Small intestine (tissue), 7 donors: ENCODE results near the gene PTPRE. TPM values are rescaled to one million over a fixed set of nuclear protein-coding genes. Genes with fewer than 3 reads are reported as not detected.
A peak's percentile ranks its signal among the peaks of the same experiment; 100 is the strongest.

Experiments
- DNase-seq, 2 donors: peaks; one replicate each; pipeline versions ENCODE4 v3.0.0 to v3.0.0-alpha.2; 2013
- FAIRE-seq: peaks from 2 replicates; lab custom pipeline; 2012; peaks lifted over from hg19 to GRCh38; lab: Jason Lieb, UNC
- H3K27ac ChIP-seq, 3 donors: one replicate each; pipeline ENCODE4 v1.5.1; 2013; ENCODE audit warnings: low read length in 2 of 3, mild to moderate bottlenecking in 2 of 3, control low read depth in 1 of 3, inconsistent platforms in 1 of 3, low read depth in 1 of 3, moderate library complexity in 1 of 3
- H3K27me3 ChIP-seq, 3 donors: one replicate each; pipeline ENCODE4 v1.6.1; 2013; ENCODE audit warnings: low read length in 3 of 3, inconsistent platforms in 1 of 3; ENCODE audit not compliant: control insufficient read depth in 3 of 3, insufficient read depth in 3 of 3
- H3K36me3 ChIP-seq, 3 donors: one replicate each; pipeline ENCODE4 v1.6.1; 2013; ENCODE audit warnings: low read length in 3 of 3, inconsistent platforms in 1 of 3, low read depth in 1 of 3, mild to moderate bottlenecking in 1 of 3, moderate library complexity in 1 of 3; ENCODE audit not compliant: control insufficient read depth in 3 of 3, insufficient read depth in 2 of 3
- H3K4me1 ChIP-seq, 3 donors: one replicate each; pipeline ENCODE4 v1.6.1; 2013; ENCODE audit warnings: low read length in 2 of 3, inconsistent platforms in 1 of 3, low read depth in 1 of 3, mild to moderate bottlenecking in 1 of 3, moderate library complexity in 1 of 3; ENCODE audit not compliant: control insufficient read depth in 3 of 3, insufficient read depth in 2 of 3
- H3K4me3 ChIP-seq, 3 donors: one replicate each; pipeline ENCODE4 v1.5.1; 2013; ENCODE audit warnings: low read length in 3 of 3, control low read depth in 1 of 3, inconsistent platforms in 1 of 3, low read depth in 1 of 3, mild to moderate bottlenecking in 1 of 3, moderate library complexity in 1 of 3
- H3K9me3 ChIP-seq, 2 donors: one replicate each; pipeline ENCODE4 v1.6.1; 2013; ENCODE audit warnings: low read depth in 1 of 2, low read length in 1 of 2; ENCODE audit not compliant: control insufficient read depth in 2 of 2, insufficient read depth in 1 of 2
- WGBS, 3 donors: extraction: QIAGEN DNeasy Blood & Tissue Kit; methylation state at CpG; one replicate each; pipeline ENCODE4 v1.1.7; 2013; 5-methylcytosine and 5-hydroxymethylcytosine counted together
- polyA plus RNA-seq, 4 donors: library from polyadenylated mRNA; stranded (reverse) in 3 of 4; unstranded in 1 of 4; fragments of 200-250 nt in 3 of 4; fragments of 120-200 nt in 1 of 4; gene quantifications; one replicate each; pipeline versions ENCODE4 v1.2.1 to v1.2.3, GENCODE V29; 2013
- donor health status: healthy with polysubstance abuse.
- donor health status: control.
- donor health status: control.
- donor health status: Bipolar disorder and iron deficiency.
- donor health status: healthy.

PTPRE gene
- polyA plus RNA-seq, 4 donors: 2.7 to 21.0 (median 6.2) TPM

- 1 to 6% (median 3%) methylated on average over 47 to 65 of the region's 65 CpGs for WGBS, 3 donors
- FAIRE-seq: no peak
- DNase-seq: peak in 1 of 2 donors; percentile 76
Observed at GRCh38 chr10:127907411-127908105, 655 bp downstream of the PTPRE start.

GRCh38 chr10:127908106-127908958 is 1.4 kb downstream of the PTPRE start:
- DNase-seq (no peak), FAIRE-seq (no peak)
- H3K9me3 ChIP-seq: peaks cover 0 to 4% of the 10 kb centered on the region in 2 donors
- 61 to 65% (median 63%) methylated on average over 13 of the region's 13 CpGs for WGBS, 3 donors
- peak overlapping the region in 1 of 3 donors; percentile 86 for H3K27ac ChIP-seq
- no peaks in the 10 kb centered on the region for H3K27me3 ChIP-seq
- H3K36me3 ChIP-seq: peaks cover 0 to 5% (median 0%) of the 10 kb centered on the region in 3 donors
- peak overlapping the region in 2 of 3 donors; percentile 46 to 88 for H3K4me3 ChIP-seq
- peaks cover 8 to 36% (median 14%) of the 10 kb centered on the region in 3 donors for H3K4me1 ChIP-seq

More at GRCh38 chr10:127907411-127908105, 655 bp downstream of the PTPRE start:
- Histone ChIP-seq H3K4me3 (peak overlapping the region; percentile 46 to 88 (median 61)), H3K4me1 (peaks cover 8 to 36% (median 14%) of the 10 kb centered on the region in 3 donors), H3K27ac (peak overlapping the region in 2 of 3 donors; percentile 86 to 91), H3K27me3 (no peaks in the 10 kb centered on the region), H3K36me3 (peaks cover 0 to 5% (median 0%) of the 10 kb centered on the region in 3 donors), H3K9me3 (peaks cover 0 to 5% of the 10 kb centered on the region in 2 donors)

- no peak for FAIRE-seq
- 87 to 91% (median 87%) methylated on average over 8 of the region's 8 CpGs for WGBS, 3 donors
Observed at GRCh38 chr10:127908959-127909267, 2.0 kb downstream of the PTPRE start.

GRCh38 chr10:127909716-127910463 is 3.0 kb downstream of the PTPRE start:
- peak overlapping the region in 1 of 3 donors; percentile 83 for H3K27ac ChIP-seq
- FAIRE-seq (no peak), DNase-seq (no peak)
- peaks cover 5 to 33% (median 10%) of the 10 kb centered on the region in 3 donors for H3K4me1 ChIP-seq
- 81 to 86% (median 83%) methylated on average over 7 of the region's 7 CpGs for WGBS, 3 donors
- H3K27me3 ChIP-seq: no peaks in the 10 kb centered on the region
- H3K9me3 ChIP-seq: no peaks in the 10 kb centered on the region
- peaks cover 0 to 9% (median 0%) of the 10 kb centered on the region in 3 donors for H3K36me3 ChIP-seq
- H3K4me3 ChIP-seq: no peak overlapping the region

More at GRCh38 chr10:127908959-127909267, 2.0 kb downstream of the PTPRE start:
- no peaks in the 10 kb centered on the region for H3K27me3 ChIP-seq
- no peak overlapping the region for H3K4me3 ChIP-seq
- H3K36me3 ChIP-seq: peaks cover 0 to 9% (median 0%) of the 10 kb centered on the region in 3 donors
- peaks cover 8 to 36% (median 10%) of the 10 kb centered on the region in 3 donors for H3K4me1 ChIP-seq
- no peak for DNase-seq
- peak overlapping the region in 1 of 3 donors; percentile 83 for H3K27ac ChIP-seq
- H3K9me3 ChIP-seq: no peaks in the 10 kb centered on the region

GRCh38 chr10:127910464-127910770 is 3.5 kb downstream of the PTPRE start:
- Histone ChIP-seq H3K36me3 (peaks cover 0 to 9% (median 0%) of the 10 kb centered on the region in 3 donors), H3K27me3 (no peaks in the 10 kb centered on the region), H3K4me3 (no peak overlapping the region), H3K27ac (peak overlapping the region in 1 of 3 donors; percentile 55), H3K4me1 (peaks cover 5 to 28% (median 10%) of the 10 kb centered on the region in 3 donors), H3K9me3 (no peaks in the 10 kb centered on the region)
- DNase-seq (peak; percentile 53 to 72), FAIRE-seq (no peak)
- 81 to 92% (median 90%) methylated on average over 2 of the region's 2 CpGs for WGBS, 3 donors

- 74 to 84% (median 83%) methylated on average over 10 of the region's 10 CpGs for WGBS, 3 donors
- no peaks in the 10 kb centered on the region for H3K9me3 ChIP-seq
Observed at GRCh38 chr10:127911218-127911866, 4.4 kb downstream of the PTPRE start.

DNA sequence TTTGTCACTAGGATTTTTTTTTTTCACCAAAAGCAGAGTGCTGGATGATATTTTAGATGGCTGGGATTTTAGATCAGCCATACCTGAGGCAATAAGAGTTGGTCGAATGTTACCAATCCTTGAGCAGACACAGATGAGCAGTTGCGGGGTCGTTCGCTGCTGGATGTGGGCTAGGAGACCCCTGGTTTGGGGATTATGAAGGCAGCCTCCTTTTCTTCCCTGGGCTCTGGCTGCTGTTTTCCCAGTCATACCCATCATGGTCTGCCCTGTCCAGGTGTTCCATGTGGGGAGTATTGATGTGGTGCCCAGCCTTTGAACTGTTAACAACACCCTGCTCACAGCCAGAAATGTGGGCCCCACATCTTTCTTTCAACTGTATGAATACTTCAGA is 5.0 kb downstream of the PTPRE start:
- H3K9me3 ChIP-seq: no peaks in the 10 kb centered on the region
- peaks cover 0 to 9% (median 0%) of the 10 kb centered on the region in 3 donors for H3K36me3 ChIP-seq
- H3K4me3 ChIP-seq: no peak overlapping the region
- DNase-seq: no peak
- 91 to 93% (median 92%) methylated on average over 4 of the region's 4 CpGs for WGBS, 3 donors
- no peak for FAIRE-seq
- no peaks in the 10 kb centered on the region for H3K27me3 ChIP-seq
- peak overlapping the region in 1 of 3 donors; percentile 50 for H3K27ac ChIP-seq
- peaks cover 3 to 14% (median 10%) of the 10 kb centered on the region in 3 donors for H3K4me1 ChIP-seq

More at GRCh38 chr10:127911218-127911866, 4.4 kb downstream of the PTPRE start:
- H3K4me1 ChIP-seq: peaks cover 3 to 18% (median 10%) of the 10 kb centered on the region in 3 donors
- H3K27ac ChIP-seq: peak overlapping the region in 1 of 3 donors; percentile 50
- DNase-seq (no peak), FAIRE-seq (no peak)
- no peaks in the 10 kb centered on the region for H3K27me3 ChIP-seq
- no peak overlapping the region for H3K4me3 ChIP-seq
- peaks cover 0 to 9% (median 0%) of the 10 kb centered on the region in 3 donors for H3K36me3 ChIP-seq
